ENCODE measurements around the gene SVEP1.

Gene SVEP1

GRCh38 chr9:110580850-110581249 is 1.3 kb upstream of the SVEP1 start:
- DNase-seq (ENCODE audit: low read depth in 2 of 2) = peak; percentile 24 to 71
- H3K4me3 ChIP-seq (replicated peaks in 1 of 2; ENCODE audit: low read depth in 2 of 2, low read length in 2 of 2) = peak overlapping the region in 1 of 2 donors; percentile 8
- TF ChIP-seq, protein P1, sequence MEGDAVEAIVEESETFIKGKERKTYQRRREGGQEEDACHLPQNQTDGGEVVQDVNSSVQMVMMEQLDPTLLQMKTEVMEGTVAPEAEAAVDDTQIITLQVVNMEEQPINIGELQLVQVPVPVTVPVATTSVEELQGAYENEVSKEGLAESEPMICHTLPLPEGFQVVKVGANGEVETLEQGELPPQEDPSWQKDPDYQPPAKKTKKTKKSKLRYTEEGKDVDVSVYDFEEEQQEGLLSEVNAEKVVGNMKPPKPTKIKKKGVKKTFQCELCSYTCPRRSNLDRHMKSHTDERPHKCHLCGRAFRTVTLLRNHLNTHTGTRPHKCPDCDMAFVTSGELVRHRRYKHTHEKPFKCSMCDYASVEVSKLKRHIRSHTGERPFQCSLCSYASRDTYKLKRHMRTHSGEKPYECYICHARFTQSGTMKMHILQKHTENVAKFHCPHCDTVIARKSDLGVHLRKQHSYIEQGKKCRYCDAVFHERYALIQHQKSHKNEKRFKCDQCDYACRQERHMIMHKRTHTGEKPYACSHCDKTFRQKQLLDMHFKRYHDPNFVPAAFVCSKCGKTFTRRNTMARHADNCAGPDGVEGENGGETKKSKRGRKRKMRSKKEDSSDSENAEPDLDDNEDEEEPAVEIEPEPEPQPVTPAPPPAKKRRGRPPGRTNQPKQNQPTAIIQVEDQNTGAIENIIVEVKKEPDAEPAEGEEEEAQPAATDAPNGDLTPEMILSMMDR (IDR thresholded peaks at IDR 0.05; ENCODE audit: low read depth, low read length) = no peak

DNA sequence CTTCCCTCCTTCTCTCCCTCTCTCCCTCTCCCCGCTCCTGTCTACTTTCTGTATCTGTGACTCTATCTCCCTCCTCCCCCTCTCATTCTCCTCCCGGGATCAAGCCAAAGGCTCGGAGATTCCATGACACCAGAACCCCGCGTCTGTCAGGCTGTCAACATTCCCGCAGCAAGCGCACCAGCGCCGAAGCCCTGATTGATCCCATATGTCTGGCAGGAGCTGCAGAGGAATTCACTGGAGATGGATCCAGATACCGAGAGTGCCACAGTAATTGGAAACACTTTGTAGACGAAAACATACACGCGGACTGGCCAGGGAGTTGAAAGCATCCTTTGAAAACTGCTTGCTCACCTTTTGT is 300 bp upstream of the SVEP1 start:
- peak; percentile 56 to 76 for DNase-seq (ENCODE audit: low read depth in 2 of 2)
- H3K4me3 ChIP-seq (replicated peaks in 1 of 2; ENCODE audit: low read depth in 2 of 2, low read length in 2 of 2) = peak overlapping the region; percentile 64 to 72
- TF ChIP-seq, protein P1 (IDR thresholded peaks at IDR 0.05; ENCODE audit: low read depth, low read length) = no peak

DNA sequence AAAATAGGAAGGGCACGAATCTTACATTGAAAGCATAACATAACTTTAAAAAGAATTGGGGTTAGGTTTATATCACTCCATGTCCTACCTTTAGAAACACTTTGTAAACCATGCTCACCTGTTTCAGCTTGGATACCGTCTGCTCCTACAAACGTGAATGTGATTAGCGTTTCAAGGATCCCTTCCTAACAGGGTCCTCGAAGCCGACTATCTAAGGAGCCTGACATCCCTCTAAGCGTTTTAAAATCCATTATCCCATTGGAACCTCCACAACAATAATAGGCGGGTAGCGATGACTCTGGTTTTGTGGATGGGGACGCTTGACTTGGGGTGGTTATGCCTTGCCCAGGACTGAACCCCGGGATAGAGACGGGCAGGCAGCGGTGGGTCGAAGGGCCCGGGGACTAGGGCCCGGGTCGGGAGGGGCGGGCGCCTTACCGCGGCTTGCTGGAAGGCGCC is 937 bp downstream of the SVEP1 start:
- no peak for DNase-seq (ENCODE audit: low read depth in 2 of 2)
- H3K4me3 ChIP-seq (replicated peaks in 1 of 2; ENCODE audit: low read depth in 2 of 2, low read length in 2 of 2) = peak overlapping the region; percentile 64 to 72
- TF ChIP-seq, protein P1 (IDR thresholded peaks at IDR 0.05; ENCODE audit: low read depth, low read length) = no peak

DNA sequence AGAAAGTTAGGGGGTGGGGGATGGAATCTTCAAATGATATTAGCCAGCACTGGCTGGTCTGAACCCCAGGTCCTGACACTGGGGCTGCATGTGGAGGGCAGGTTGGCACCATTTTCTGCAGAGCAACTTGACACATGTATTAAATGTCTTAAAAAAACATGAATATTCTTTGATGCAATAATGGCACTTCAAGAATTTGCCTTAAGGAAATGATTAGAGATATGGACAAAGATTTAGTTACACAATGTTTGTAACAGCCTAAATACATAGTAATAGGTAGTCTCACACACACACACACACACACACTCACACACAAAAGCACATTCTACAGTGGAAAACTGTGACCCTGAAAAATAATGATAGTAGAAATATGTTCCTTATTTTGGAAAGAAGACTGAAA is 3.6 kb downstream of the SVEP1 start:
- TF ChIP-seq, protein P1 (IDR thresholded peaks at IDR 0.05; ENCODE audit: low read depth, low read length) = no peak
- H3K4me3 ChIP-seq (replicated peaks in 1 of 2; ENCODE audit: low read depth in 2 of 2, low read length in 2 of 2) = no peak overlapping the region
- DNase-seq (ENCODE audit: low read depth in 2 of 2) = peak in 1 of 2 donors; percentile 33

DNA sequence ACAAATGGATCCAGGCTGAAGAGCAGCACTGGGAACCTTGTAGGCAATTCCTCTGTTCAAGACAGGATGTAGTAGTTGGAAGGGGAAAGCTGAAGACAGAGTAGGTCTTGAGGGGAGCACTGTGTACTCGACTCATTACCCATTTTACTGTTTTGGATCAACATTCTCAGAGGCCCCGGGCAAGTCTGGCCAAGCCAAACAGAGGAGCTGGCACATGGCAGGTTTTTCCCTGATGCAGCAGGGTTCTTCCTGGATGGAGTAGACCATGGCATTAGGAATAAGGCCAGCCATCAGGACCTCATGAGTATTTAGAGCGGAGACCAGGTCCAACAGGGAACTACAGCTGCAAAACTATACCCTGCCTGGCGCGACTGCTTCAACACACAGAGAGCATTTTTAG is 4.4 kb downstream of the SVEP1 start:
- TF ChIP-seq, protein P1 (IDR thresholded peaks at IDR 0.05; ENCODE audit: low read depth, low read length) = no peak
- peak in 1 of 2 donors; percentile 49 for DNase-seq (ENCODE audit: low read depth in 2 of 2)
- no peak overlapping the region for H3K4me3 ChIP-seq (replicated peaks in 1 of 2; ENCODE audit: low read depth in 2 of 2, low read length in 2 of 2)

DNA sequence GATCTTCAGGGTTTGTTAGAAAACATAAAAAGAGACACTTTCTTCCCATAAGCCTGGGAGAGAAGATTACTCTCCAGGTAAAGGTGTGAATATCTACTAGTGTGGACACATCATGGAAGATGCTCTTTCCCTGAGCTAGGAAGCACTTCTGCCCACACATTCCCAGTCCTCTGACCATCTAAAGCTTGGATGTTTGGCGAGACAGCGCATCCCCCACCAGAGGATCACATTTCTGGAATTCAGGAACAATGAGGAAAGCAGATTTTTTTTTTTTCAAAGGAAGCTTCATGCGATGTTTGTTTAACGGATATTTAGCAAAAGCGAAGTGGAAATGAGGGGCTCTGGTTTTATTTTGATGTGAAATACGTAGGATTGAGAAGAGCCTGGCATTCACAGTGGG is 6.2 kb downstream of the SVEP1 start:
- no peak for DNase-seq (ENCODE audit: low read depth in 2 of 2)
- TF ChIP-seq, protein P1 (IDR thresholded peaks at IDR 0.05; ENCODE audit: low read depth, low read length) = no peak
- no peak overlapping the region for H3K4me3 ChIP-seq (replicated peaks in 1 of 2; ENCODE audit: low read depth in 2 of 2, low read length in 2 of 2)

DNA sequence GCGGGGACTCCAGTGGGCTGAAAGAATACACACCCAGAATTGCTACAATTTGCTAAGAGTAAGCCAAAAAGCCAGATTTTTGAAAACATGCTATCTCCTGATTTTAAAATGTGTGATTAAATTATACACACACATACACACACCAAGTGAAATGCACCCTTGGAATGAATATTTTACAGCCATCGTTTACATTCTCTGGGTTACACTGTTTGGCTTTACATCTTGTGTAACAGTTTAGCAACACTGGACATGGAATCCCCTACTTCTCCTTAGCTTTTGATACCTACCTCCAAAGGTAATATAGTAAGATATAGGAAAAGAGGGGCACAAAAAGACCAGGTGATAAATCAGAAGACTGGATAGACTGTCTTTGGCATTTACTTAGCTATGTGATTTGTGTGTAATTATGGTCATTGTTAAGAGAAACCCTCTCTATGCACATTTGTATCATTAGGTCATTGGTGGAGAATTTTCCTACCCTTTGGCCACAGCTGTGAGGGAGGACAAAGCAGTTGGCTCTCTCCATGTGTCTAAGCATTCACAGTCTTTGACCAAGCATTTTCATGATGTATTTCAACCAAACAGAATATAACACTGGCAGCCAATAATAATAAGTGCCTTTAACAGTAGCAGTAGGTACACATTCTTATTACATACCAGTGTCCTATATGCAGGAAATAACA is 7.6 kb downstream of the SVEP1 start:
- no peak overlapping the region for H3K4me3 ChIP-seq (replicated peaks in 1 of 2; ENCODE audit: low read depth in 2 of 2, low read length in 2 of 2)
- DNase-seq (ENCODE audit: low read depth in 2 of 2) = peak in 1 of 2 donors; percentile 40
- TF ChIP-seq, protein P1 (IDR thresholded peaks at IDR 0.05; ENCODE audit: low read depth, low read length) = no peak

All from cardiac fibroblast (primary cell).